DND-41 (cell line): ENCODE measurements around the gene TIMM8B.
"Not testable (repeated sequence)": the region's sequence is repeated elsewhere in the genome, so short reads cannot be mapped to it uniquely, and the experiment has no call there.

Experiments used
- ATAC-seq: fragments of 200-7000 bp; cut with Tn5 transposase; 3 replicates; pipeline ENCODE4 v1.9.1; 2021; ENCODE audit warnings: low read depth; ENCODE audit not compliant: insufficient read depth
- DNase-seq: peaks from one replicate; pipeline ENCODE4 v3.0.0-alpha.2; 2020
- H2AFZ ChIP-seq: 2 replicates; pipeline ENCODE4 v1.6.0; 2012; ENCODE audit warnings: low read depth, low read length
- H3K27ac ChIP-seq: 2 replicates; pipeline ENCODE4 v1.5.1; 2012; ENCODE audit warnings: low read length, inconsistent platforms
- H3K27me3 ChIP-seq: fragments of 200-600 bp; sonication (generic); 2 replicates; pipeline ENCODE4 v1.6.0; 2012; ENCODE audit warnings: low read length, mild to moderate bottlenecking, inconsistent platforms; ENCODE audit not compliant: insufficient read depth, poor library complexity
- H3K36me3 ChIP-seq: 2 replicates; pipeline ENCODE4 v1.5.1; 2012; ENCODE audit warnings: low read length, inconsistent platforms; ENCODE audit not compliant: insufficient read depth
- H3K4me1 ChIP-seq: 2 replicates; pipeline ENCODE4 v1.5.1; 2012; ENCODE audit warnings: mild to moderate bottlenecking, low read length; ENCODE audit not compliant: insufficient read depth
- H3K4me2 ChIP-seq: 2 replicates; pipeline ENCODE4 v1.6.0; 2012; ENCODE audit warnings: mild to moderate bottlenecking, moderate library complexity, low read length, inconsistent platforms; ENCODE audit not compliant: insufficient read depth
- H3K4me3 ChIP-seq, 2 experiments: fragments of 200-600 bp in 1 of 2; shearing (Covaris generic) in 1 of 2; 2 replicates each; pipeline ENCODE4 v1.5.1; 2012 to 2016; ENCODE audit warnings: inconsistent platforms in 2 of 2, low read length in 2 of 2, mild to moderate bottlenecking in 2 of 2, low read depth in 1 of 2, moderate library complexity in 1 of 2
- H3K79me2 ChIP-seq: 2 replicates; pipeline ENCODE4 v1.6.0; 2012; ENCODE audit warnings: low read length, inconsistent platforms; ENCODE audit not compliant: insufficient read depth
- H3K9ac ChIP-seq: 2 replicates; pipeline ENCODE4 v1.6.0; 2012; ENCODE audit warnings: low read depth, mild to moderate bottlenecking, inconsistent platforms, low read length, moderate library complexity
- H3K9me3 ChIP-seq: 2 replicates; pipeline ENCODE4 v1.5.1; 2012; ENCODE audit warnings: low read length, moderate library complexity, mild to moderate bottlenecking, inconsistent platforms; ENCODE audit not compliant: insufficient read depth, severe bottlenecking
- H4K20me1 ChIP-seq: 2 replicates; pipeline ENCODE4 v1.6.0; 2012; ENCODE audit warnings: low read length; ENCODE audit not compliant: insufficient read depth
- EZH2 ChIP-seq: IDR thresholded peaks from 3 replicates; pipeline ENCODE4 v1.6.1; 2012; ENCODE audit warnings: borderline replicate concordance, low read depth, mild to moderate bottlenecking, moderate library complexity, low read length, inconsistent platforms; ENCODE audit not compliant: severe bottlenecking
- TF ChIP-seq, protein P1 (sequence below): IDR thresholded peaks from 2 replicates; pipeline ENCODE4 v1.5.1; 2012; ENCODE audit warnings: borderline replicate concordance, low read length, moderate library complexity, mild to moderate bottlenecking; ENCODE audit not compliant: poor library complexity, severe bottlenecking; ENCODE audit errors: extremely low read depth

Gene TIMM8B

DNA sequence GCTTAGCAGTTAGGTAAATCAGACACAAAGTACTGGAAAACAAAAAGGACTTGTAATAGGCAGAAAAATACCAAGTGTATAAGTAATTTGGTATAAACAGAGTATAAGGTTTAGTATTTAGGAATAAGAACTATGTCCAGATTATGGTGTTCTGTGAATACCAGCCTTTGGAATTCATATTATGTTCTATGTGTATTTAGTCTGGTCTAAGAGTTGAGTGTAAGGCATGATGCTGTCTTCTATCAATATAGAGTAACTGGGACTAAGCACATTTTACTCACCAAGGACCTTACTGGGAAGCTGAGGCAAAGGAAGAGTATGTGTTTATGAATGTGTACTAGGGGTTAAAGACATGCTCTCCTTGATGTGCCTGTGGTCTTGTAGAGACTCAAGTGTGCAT, 9.6 kb upstream of the TIMM8B start:
- ATAC-seq (no peak), DNase-seq (no peak)
- Histone ChIP-seq H3K4me2 (no peak overlapping the region), H3K27me3 (no peaks in the 10 kb centered on the region), H4K20me1 (no peaks in the 10 kb centered on the region), H3K4me1 (no peaks in the 10 kb centered on the region), H3K9me3 (no peaks in the 10 kb centered on the region), H2AFZ (no peak overlapping the region), H3K27ac (no peak overlapping the region), H3K36me3 (peaks cover 41% of the 10 kb centered on the region), H3K9ac (no peak overlapping the region), H3K4me3 (no peak overlapping the region), H3K79me2 (no peaks in the 10 kb centered on the region)
- TF ChIP-seq, protein P1, sequence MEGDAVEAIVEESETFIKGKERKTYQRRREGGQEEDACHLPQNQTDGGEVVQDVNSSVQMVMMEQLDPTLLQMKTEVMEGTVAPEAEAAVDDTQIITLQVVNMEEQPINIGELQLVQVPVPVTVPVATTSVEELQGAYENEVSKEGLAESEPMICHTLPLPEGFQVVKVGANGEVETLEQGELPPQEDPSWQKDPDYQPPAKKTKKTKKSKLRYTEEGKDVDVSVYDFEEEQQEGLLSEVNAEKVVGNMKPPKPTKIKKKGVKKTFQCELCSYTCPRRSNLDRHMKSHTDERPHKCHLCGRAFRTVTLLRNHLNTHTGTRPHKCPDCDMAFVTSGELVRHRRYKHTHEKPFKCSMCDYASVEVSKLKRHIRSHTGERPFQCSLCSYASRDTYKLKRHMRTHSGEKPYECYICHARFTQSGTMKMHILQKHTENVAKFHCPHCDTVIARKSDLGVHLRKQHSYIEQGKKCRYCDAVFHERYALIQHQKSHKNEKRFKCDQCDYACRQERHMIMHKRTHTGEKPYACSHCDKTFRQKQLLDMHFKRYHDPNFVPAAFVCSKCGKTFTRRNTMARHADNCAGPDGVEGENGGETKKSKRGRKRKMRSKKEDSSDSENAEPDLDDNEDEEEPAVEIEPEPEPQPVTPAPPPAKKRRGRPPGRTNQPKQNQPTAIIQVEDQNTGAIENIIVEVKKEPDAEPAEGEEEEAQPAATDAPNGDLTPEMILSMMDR, result no peak
- no peak for TF ChIP-seq EZH2

DNA sequence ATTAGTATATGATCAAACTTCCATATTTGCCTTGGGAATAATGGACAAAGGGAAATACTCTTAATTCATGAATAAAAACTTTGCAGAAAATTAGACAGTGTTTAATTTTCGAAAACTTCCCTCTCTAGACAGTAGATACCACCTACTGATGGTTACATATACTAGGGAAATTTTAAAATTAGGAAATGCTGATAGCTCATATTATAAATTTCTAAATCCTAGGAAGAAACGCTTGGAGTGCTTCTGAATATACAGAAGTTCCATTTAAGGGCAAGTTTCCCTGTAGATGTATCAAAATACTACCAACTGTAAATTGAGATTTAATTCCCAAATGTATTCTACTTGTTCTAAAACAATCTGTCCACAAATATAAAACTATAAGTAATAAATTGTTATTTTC, 8.7 kb upstream of the TIMM8B start:
- not testable (repeated sequence) for DNase-seq, ATAC-seq, H3K4me3 ChIP-seq

DNA sequence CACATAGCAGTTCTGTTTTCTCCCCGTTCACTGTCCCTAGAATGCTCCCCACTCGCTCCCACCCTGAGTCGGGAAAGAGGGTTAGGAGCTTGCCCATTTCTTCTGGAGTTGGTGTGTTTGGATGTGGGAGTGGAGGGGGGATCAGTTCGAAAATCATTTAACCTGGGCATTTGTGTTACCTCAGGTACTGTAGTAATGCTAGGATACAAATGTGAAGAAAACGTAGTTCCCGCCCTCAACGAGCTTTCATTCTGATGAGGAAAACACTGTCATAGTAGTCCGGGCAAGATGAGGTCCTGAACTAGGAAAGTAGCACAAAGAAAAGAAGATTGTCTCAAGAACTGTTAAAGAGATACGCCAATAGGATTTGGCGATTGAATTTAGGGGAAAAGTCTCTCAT, 656 bp upstream of the TIMM8B start:
- Histone ChIP-seq H3K79me2 (peaks cover 56% of the 10 kb centered on the region), H3K4me2 (peak overlapping the region; percentile 89), H3K36me3 (peaks cover 89% of the 10 kb centered on the region), H3K27ac (peak overlapping the region; percentile 93), H3K4me3 (peak overlapping the region; percentile 72 to 93), H3K4me1 (peaks cover 44% of the 10 kb centered on the region), H2AFZ (peak overlapping the region; percentile 90), H4K20me1 (no peaks in the 10 kb centered on the region), H3K9ac (peak overlapping the region; percentile 82), H3K9me3 (no peaks in the 10 kb centered on the region), H3K27me3 (no peaks in the 10 kb centered on the region)
- ATAC-seq (no peak), DNase-seq (no peak)
- no peak for TF ChIP-seq EZH2
- TF ChIP-seq, protein P1, result no peak

More for the DNA sequence above, 8.7 kb upstream of the TIMM8B start:
- not testable (repeated sequence) for H3K4me1 ChIP-seq, H3K79me2 ChIP-seq, H3K27me3 ChIP-seq, H4K20me1 ChIP-seq, H3K9me3 ChIP-seq, H3K27ac ChIP-seq, H3K4me2 ChIP-seq, H3K9ac ChIP-seq, H2AFZ ChIP-seq
- H3K36me3 ChIP-seq, result peaks cover 50% of the 10 kb centered on the region

DNA sequence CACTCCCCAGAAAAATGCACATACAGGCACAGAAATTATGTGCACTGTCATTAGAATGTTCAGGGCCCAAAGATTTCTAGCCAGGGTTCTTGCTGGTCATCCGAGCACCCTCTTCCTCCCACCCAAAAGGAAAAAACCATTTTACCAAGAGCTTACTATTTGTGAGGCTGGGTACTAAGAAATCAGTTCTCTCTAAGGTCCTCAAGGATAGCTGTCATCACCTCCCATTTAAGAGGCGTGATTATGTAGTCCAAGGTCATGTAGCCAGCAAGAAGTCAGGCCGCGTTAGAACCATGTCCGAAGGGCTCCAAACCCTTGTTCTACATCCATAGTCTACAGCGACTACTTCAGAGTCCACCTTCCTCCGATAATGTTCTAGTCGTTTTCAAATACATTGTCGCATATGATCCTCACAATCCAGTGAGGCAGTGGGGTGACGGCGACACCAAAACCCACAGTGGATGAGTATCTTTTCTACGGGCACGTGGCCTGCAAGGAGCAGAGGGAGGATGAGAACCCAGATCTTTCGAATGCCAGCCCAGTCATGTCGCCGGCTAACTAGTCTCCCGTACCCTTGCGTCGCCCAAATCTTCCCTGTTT, 634 bp downstream of the TIMM8B start:
- DNase-seq (peak; percentile 40), ATAC-seq (peak; percentile 46)
- peak overlapping the region; percentile 82 for H3K9ac ChIP-seq
- peak overlapping the region; percentile 93 for H3K27ac ChIP-seq
- H3K4me2 ChIP-seq, result peak overlapping the region; percentile 89
- TF ChIP-seq, protein P1, result no peak
- TF ChIP-seq EZH2, result no peak
- no peaks in the 10 kb centered on the region for H3K9me3 ChIP-seq
- peaks cover 56% of the 10 kb centered on the region for H3K79me2 ChIP-seq
- no peaks in the 10 kb centered on the region for H3K27me3 ChIP-seq
- H4K20me1 ChIP-seq, result no peaks in the 10 kb centered on the region
- H3K4me1 ChIP-seq, result peaks cover 44% of the 10 kb centered on the region
- H3K36me3 ChIP-seq, result peaks cover 83% of the 10 kb centered on the region
- H2AFZ ChIP-seq, result peak overlapping the region; percentile 90
- peak overlapping the region; percentile 72 to 93 for H3K4me3 ChIP-seq
